Measurements from ENCODE around the gene KMT2C. TPM values are rescaled to one million over a fixed set of nuclear protein-coding genes. Genes with fewer than 3 reads are reported as not detected.

KMT2C gene
- total RNA-seq, 3 donors from 2014 or later: 79.6 to 121 (median 102) TPM

GRCh38 chr7:152185558-152185957, 250.2 kb downstream of the KMT2C start:
- DNase-seq: no peak
- H3K9me3 ChIP-seq: no peaks in the 10 kb centered on the region
- H3K4me3 ChIP-seq: no peak overlapping the region
- no peaks in the 10 kb centered on the region for H3K4me1 ChIP-seq (ENCODE audit: low read depth)
- ATAC-seq: no peak
- H3K36me3 ChIP-seq (ENCODE audit: low read depth): no peaks in the 10 kb centered on the region
- TF ChIP-seq, protein P1, sequence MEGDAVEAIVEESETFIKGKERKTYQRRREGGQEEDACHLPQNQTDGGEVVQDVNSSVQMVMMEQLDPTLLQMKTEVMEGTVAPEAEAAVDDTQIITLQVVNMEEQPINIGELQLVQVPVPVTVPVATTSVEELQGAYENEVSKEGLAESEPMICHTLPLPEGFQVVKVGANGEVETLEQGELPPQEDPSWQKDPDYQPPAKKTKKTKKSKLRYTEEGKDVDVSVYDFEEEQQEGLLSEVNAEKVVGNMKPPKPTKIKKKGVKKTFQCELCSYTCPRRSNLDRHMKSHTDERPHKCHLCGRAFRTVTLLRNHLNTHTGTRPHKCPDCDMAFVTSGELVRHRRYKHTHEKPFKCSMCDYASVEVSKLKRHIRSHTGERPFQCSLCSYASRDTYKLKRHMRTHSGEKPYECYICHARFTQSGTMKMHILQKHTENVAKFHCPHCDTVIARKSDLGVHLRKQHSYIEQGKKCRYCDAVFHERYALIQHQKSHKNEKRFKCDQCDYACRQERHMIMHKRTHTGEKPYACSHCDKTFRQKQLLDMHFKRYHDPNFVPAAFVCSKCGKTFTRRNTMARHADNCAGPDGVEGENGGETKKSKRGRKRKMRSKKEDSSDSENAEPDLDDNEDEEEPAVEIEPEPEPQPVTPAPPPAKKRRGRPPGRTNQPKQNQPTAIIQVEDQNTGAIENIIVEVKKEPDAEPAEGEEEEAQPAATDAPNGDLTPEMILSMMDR (IDR thresholded peaks at IDR 0.05): no peak
- intact Hi-C loops (cut with DNase I, micrococcal nuclease): no loop called here

DNA sequence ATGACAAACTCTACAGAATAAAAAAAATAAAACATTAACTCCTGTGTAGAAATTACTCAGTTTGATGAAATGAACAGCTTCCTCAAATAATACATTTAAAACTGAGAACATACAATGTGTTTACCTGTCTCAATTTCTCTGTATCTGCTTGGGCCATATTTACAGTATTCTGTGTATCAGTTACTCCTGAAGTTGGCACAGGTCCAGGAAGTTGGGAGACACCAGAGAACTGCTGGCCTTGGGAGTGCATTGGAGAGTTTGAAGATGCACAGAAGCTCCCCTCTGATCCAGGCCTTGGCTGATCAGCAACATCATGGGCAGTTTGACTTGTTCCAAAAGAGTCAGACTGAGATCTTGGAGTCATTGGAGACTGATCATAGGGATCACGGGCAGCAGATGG, 255.2 kb downstream of the KMT2C start:
- Histone ChIP-seq H3K9me3 (no peaks in the 10 kb centered on the region), H3K4me3 (no peak overlapping the region), H3K4me1 (ENCODE audit: low read depth) (peaks cover 7% of the 10 kb centered on the region), H3K36me3 (ENCODE audit: low read depth) (no peaks in the 10 kb centered on the region)
- intact Hi-C loops (cut with DNase I, micrococcal nuclease): no loop called here
- ATAC-seq: no peak
- TF ChIP-seq, protein P1 (IDR thresholded peaks at IDR 0.05): no peak
- DNase-seq: no peak

- TF ChIP-seq, protein P1 (IDR thresholded peaks at IDR 0.05): no peak
- no peak overlapping the region for H3K4me3 ChIP-seq
- no peaks in the 10 kb centered on the region for H3K36me3 ChIP-seq (ENCODE audit: low read depth)
- no peak for DNase-seq
- ATAC-seq: no peak
- intact Hi-C loops (cut with DNase I, micrococcal nuclease): no loop called here
- H3K4me1 ChIP-seq (ENCODE audit: low read depth): peaks cover 7% of the 10 kb centered on the region
- H3K9me3 ChIP-seq: no peaks in the 10 kb centered on the region
Measured at GRCh38 chr7:152180048-152180447, 255.8 kb downstream of the KMT2C start.

DNA sequence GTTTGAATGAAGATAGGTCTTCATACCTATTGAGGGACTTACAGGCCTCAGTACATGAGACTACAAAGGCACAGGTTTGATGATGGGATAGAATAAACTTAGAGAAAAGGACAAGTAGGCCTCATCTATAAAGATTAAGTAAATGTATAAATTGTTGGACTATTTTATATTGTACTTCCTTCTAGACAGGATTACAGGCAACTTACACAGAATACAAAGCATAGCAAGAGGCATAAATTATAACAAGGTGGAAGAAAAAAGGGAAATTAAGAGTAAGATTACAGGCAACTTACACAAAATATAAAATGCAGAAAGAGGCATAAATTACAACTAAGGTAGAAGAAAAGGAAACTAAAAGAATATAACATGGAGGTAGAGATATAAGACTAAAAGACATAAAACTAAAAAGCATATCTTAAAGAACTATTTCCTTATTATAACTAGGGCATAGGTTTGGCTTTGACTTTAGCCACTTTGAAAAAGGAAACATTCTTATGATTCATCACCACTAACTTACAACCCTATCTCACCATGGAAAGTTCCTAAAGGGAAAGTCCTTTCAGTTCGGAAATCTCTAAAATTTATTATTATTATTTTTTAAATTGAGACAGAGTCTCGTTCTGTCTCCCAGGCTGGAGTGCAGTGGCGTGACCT, 257.3 kb downstream of the KMT2C start:
- TF ChIP-seq, protein P1 (IDR thresholded peaks at IDR 0.05): no peak
- H3K4me1 ChIP-seq (ENCODE audit: low read depth): peaks cover 7% of the 10 kb centered on the region
- H3K36me3 ChIP-seq (ENCODE audit: low read depth): no peaks in the 10 kb centered on the region
- intact Hi-C loops (cut with DNase I, micrococcal nuclease): no loop called here
- H3K4me3 ChIP-seq: no peak overlapping the region
- no peak for DNase-seq
- peak; percentile 89 for ATAC-seq
- H3K9me3 ChIP-seq: no peaks in the 10 kb centered on the region

DNA sequence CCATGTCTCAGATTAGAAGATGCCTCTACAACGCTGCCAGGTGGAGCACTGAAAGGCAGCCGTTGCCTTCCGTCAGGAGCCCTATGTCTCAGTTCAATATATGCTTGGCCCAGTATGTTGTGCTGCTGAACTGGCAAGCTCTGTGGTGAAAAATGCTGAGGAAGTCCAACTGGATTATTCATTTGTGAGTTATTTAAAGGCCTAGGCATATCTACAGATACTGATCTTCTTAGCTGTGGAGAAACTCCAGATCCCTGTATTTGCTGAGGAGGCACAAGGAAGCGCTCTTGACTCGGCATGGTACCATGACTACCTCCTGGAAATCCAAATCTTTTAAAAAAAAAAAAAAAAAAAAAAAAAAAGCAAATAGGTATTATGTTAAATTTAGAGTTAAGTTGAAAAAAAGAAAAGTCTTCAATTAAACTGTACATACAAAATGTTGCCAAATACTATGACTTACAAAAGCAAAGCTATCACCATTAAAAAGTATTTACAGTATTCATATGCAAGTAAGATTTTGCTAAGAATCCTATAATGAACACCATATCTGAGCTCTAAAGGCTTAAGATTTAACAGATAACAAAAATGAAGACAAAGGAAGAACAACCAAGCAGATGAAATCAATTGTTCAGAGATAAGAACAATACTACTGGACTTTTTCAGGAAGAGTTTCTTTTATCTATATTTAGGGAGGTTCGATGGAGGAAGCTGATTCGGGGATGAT, 258.0 kb downstream of the KMT2C start:
- Histone ChIP-seq H3K9me3 (no peaks in the 10 kb centered on the region), H3K4me3 (no peak overlapping the region), H3K36me3 (ENCODE audit: low read depth) (no peaks in the 10 kb centered on the region), H3K4me1 (ENCODE audit: low read depth) (peaks cover 7% of the 10 kb centered on the region)
- ATAC-seq (no peak), DNase-seq (no peak)
- intact Hi-C loops (cut with DNase I, micrococcal nuclease): no loop called here
- TF ChIP-seq, protein P1 (IDR thresholded peaks at IDR 0.05): no peak

All from mucosa of descending colon (tissue), 3 donors.